K562 (cell line): ENCODE results near the gene PRSS21. TPM values are rescaled to one million over a fixed set of nuclear protein-coding genes. Genes with fewer than 3 reads are reported as not detected.

Experiments
- ATAC-seq: fragments of 200-7000 bp; cut with Tn5 transposase; 3 replicates; pipeline ENCODE4 v1.9.1; 2020; ENCODE audit warnings: moderate library complexity
- BruUV-seq: library from RNA; stranded (reverse); fragments of 400-500 nt; replicated peaks from 2 replicates; lab custom pipeline; 2021; lab: Mats Ljungman, UMichigan
- CTCF ChIA-PET: fragments of 300-600 bp; formaldehyde crosslinking; extraction: SDS; loops from one replicate; lab custom pipeline; 2021; ENCODE audit warnings: low intra/inter-chr PET ratio; lab: Yijun Ruan, JAX
- POLR2A ChIA-PET: fragments of 300-600, 350-650 bp; sonication (Branson Sonifier 250); formaldehyde crosslinking; extraction: SDS; loops from one replicate; lab custom pipeline; 2021; ENCODE audit warnings: antibody characterized with exemption, inconsistent platforms; lab: Yijun Ruan, JAX
- DNase-seq, 4 experiments: peaks; one replicate each; pipeline versions ENCODE4 v3.0.0 to v3.0.0-alpha.2; 2011 to 2018; ENCODE audit warnings: low spot score in 3 of 4, mixed read lengths in 3 of 4; ENCODE audit errors: extremely low read depth in 1 of 4
- FAIRE-seq: peaks from 2 replicates; lab custom pipeline; 2011; peaks lifted over from hg19 to GRCh38; lab: Jason Lieb, UNC
- H2AFZ ChIP-seq: 2 replicates; pipeline ENCODE4 v1.6.0; 2011; ENCODE audit warnings: low read depth, low read length, control low read depth, inconsistent platforms
- H3K27ac ChIP-seq: fragments of 200-600 bp; 3 replicates; pipeline ENCODE4 v1.8.0; 2011; ENCODE audit warnings: low read depth, mild to moderate bottlenecking, control low read depth, inconsistent platforms, low read length, moderate library complexity, mixed read lengths; ENCODE audit errors: extremely low read depth
- H3K27me3 ChIP-seq, 2 experiments: fragments of 300-600 bp in 1 of 2; 2 replicates in 1 of 2; 3 replicates in 1 of 2; pipeline versions ENCODE4 v1.6.0 to v1.8.0; 2011; ENCODE audit warnings: inconsistent platforms in 2 of 2, low read length in 2 of 2, mild to moderate bottlenecking in 1 of 2, mixed read lengths in 1 of 2, moderate library complexity in 1 of 2; ENCODE audit not compliant: control insufficient read depth in 2 of 2, insufficient read depth in 2 of 2
- H3K36me3 ChIP-seq: fragments of 300-600 bp; 3 replicates; pipeline ENCODE4 v1.8.0; 2011; ENCODE audit warnings: mild to moderate bottlenecking, low read length, inconsistent platforms; ENCODE audit not compliant: control insufficient read depth, insufficient read depth
- H3K4me1 ChIP-seq, 2 experiments: fragments of 200-600 bp in 1 of 2; replicated peaks in 1 of 2; 2 replicates in 1 of 2; 3 replicates in 1 of 2; pipeline versions ENCODE4 v1.5.1 to v1.8.0; 2011; ENCODE audit warnings: inconsistent platforms in 2 of 2, low read length in 2 of 2, mild to moderate bottlenecking in 1 of 2, mixed read lengths in 1 of 2, moderate library complexity in 1 of 2; ENCODE audit not compliant: control insufficient read depth in 2 of 2, insufficient read depth in 2 of 2
- H3K4me2 ChIP-seq: 2 replicates; pipeline ENCODE4 v1.6.1; 2011; ENCODE audit warnings: low read length, control low read depth, inconsistent platforms, mixed read lengths; ENCODE audit not compliant: insufficient read depth
- H3K4me3 ChIP-seq: fragments of 200-600 bp; sonication (generic), shearing (Covaris generic); 2 replicates; pipeline ENCODE4 v1.5.1; 2016; ENCODE audit warnings: control low read depth, inconsistent platforms
- H3K79me2 ChIP-seq: fragments of 200-600 bp; 3 replicates; pipeline ENCODE4 v1.8.0; 2011; ENCODE audit warnings: low read length, inconsistent platforms; ENCODE audit not compliant: control insufficient read depth, insufficient read depth
- H3K9ac ChIP-seq, 2 experiments: 2 replicates each; pipeline versions ENCODE4 v1.6.0 to v1.6.1; 2011; ENCODE audit warnings: low read depth in 2 of 2, low read length in 2 of 2, control low read depth in 1 of 2, inconsistent platforms in 1 of 2, mild to moderate bottlenecking in 1 of 2, mixed read lengths in 1 of 2; ENCODE audit not compliant: insufficient read depth in 1 of 2
- H3K9me1 ChIP-seq: one replicate; pipeline ENCODE4 v1.6.0; 2011; ENCODE audit warnings: inconsistent platforms, mild to moderate bottlenecking, low read length, moderate library complexity; ENCODE audit not compliant: control insufficient read depth, insufficient read depth
- H3K9me3 ChIP-seq: replicated peaks from 2 replicates; pipeline ENCODE4 v1.5.1; 2011; ENCODE audit warnings: low read depth, low read length, inconsistent platforms; ENCODE audit not compliant: control insufficient read depth, insufficient read depth
- H4K20me1 ChIP-seq: replicated peaks from 2 replicates; pipeline ENCODE4 v1.6.1; 2011; ENCODE audit warnings: low read length, inconsistent platforms, mixed read lengths; ENCODE audit not compliant: control insufficient read depth, insufficient read depth
- E2F6 ChIP-seq, 2 experiments: IDR thresholded peaks; 2 replicates each; pipeline ENCODE4 v1.6.1; 2011; ENCODE audit warnings: borderline replicate concordance in 1 of 2, control low read depth in 1 of 2, low read depth in 1 of 2, low read length in 1 of 2, mild to moderate bottlenecking in 1 of 2, mixed read lengths in 1 of 2, moderate library complexity in 1 of 2; ENCODE audit not compliant: insufficient read depth in 1 of 2, insufficient read length in 1 of 2, poor library complexity in 1 of 2, severe bottlenecking in 1 of 2; ENCODE audit errors: extremely low read depth in 1 of 2
- ELF4 ChIP-seq: fragments of 450-650 bp; formaldehyde crosslinking; IDR thresholded peaks from 2 replicates; pipeline ENCODE4 v1.4.0; 2022; ENCODE audit warnings: missing genetic modification characterization
- GTF2B ChIP-seq: IDR thresholded peaks from 2 replicates; pipeline ENCODE4 v1.6.1; 2011; ENCODE audit not compliant: insufficient read length; ENCODE audit errors: extremely low read depth
- IRF9 ChIP-seq: fragments of 450-650 bp; IDR thresholded peaks from 2 replicates; pipeline ENCODE4 v1.6.1; 2016; ENCODE audit warnings: missing biosample characterization, missing genetic modification characterization
- MBD2 ChIP-seq: sonication (generic); IDR thresholded peaks from 2 replicates; pipeline ENCODE4 v1.6.1; 2016; ENCODE audit warnings: low read depth, borderline replicate concordance
- MTF1 ChIP-seq: fragments of 250-450 bp; sonication (Bioruptor Pico); IDR thresholded peaks from 2 replicates; pipeline ENCODE4 v1.9.0; 2021; ENCODE audit warnings: moderate library complexity, mild to moderate bottlenecking, inconsistent platforms, borderline replicate concordance
- POLR2A ChIP-seq: fragments of 450-650 bp; conservative IDR thresholded peaks from 2 replicates; pipeline ENCODE4 v1.6.1; 2016
- PTBP1 ChIP-seq: fragments of 200-400 bp; formaldehyde crosslinking; IDR thresholded peaks from 2 replicates; pipeline ENCODE4 v1.6.1; 2017; ENCODE audit warnings: low read depth, low read length
- SMAD1 ChIP-seq: fragments of 150-350 bp; IDR thresholded peaks from 2 replicates; pipeline ENCODE4 v1.6.1; 2014; ENCODE audit warnings: low read length, low read depth; ENCODE audit not compliant: partially characterized antibody
- TFAP4 ChIP-seq: sonication (generic); formaldehyde crosslinking; IDR thresholded peaks from 2 replicates; pipeline ENCODE4 v1.8.0; 2022; ENCODE audit warnings: missing genetic modification reagents, mild to moderate bottlenecking, moderate library complexity, borderline replicate concordance
- WGBS: fragments of 100-300 bp; shearing (Covaris generic); methylation state at CpG from one replicate; pipeline ENCODE4 v1.1.6; 2016; ENCODE audit warnings: low coverage, mixed read lengths; ENCODE audit not compliant: insufficient coverage; ENCODE audit errors: missing lambda C conversion rate; 5-methylcytosine and 5-hydroxymethylcytosine counted together
- in situ Hi-C: fragments of 300-500 bp; cut with MboI; formaldehyde crosslinking; loops from 4 replicates; pipeline ENCODE4 v1.15.0; 2018; ENCODE audit warnings: inconsistent platforms, mixed read lengths
- intact Hi-C: fragments of 100-400 bp; cut with micrococcal nuclease; formaldehyde crosslinking; loops from 2 replicates; pipeline ENCODE4 v1.14.2; 2022
- polyA plus RNA-seq, 8 experiments: library from polyadenylated mRNA; depleted of rRNA in 4 of 8; stranded (reverse) in 5 of 8; unstranded in 3 of 8; fragments of >200 nt; fragmentation: Nextera tagmentation in 2 of 8; fragmentation: Illumina TruSeq in 1 of 8; extraction: Ambion mirVana in 2 of 8; extraction: Trizol in 1 of 8; gene quantifications; 2 replicates each; pipeline versions ENCODE4 v1.2.1 to v1.2.3, GENCODE V29; 2011 to 2014; ENCODE audit warnings: inconsistent platforms in 1 of 8, missing spikeins in 1 of 8
- total RNA-seq, 7 experiments: library from RNA; depleted of rRNA in 6 of 7; stranded (reverse); fragments of >200 nt in 6 of 7; fragmentation: Illumina TruSeq in 2 of 7; extraction: Trizol in 2 of 7; gene quantifications; 2 replicates each; pipeline versions ENCODE4 v1.2.1 to v1.2.3, GENCODE V29; 2011 to 2021; ENCODE audit warnings: low replicate concordance in 1 of 7
- TF ChIP-seq, protein P1 (sequence below): fragments of 150-350 bp; IDR thresholded peaks from 2 replicates; pipeline ENCODE4 v1.6.1; 2014; ENCODE audit warnings: low read depth, mild to moderate bottlenecking, low read length, borderline replicate concordance

PRSS21 gene
- total and polyA plus RNA-seq, 9 of the 15 experiments (the other 6 are each of a cell fraction or from before 2014, with no cell fraction given): 12.1 to 121 (median 61.3) TPM

DNA sequence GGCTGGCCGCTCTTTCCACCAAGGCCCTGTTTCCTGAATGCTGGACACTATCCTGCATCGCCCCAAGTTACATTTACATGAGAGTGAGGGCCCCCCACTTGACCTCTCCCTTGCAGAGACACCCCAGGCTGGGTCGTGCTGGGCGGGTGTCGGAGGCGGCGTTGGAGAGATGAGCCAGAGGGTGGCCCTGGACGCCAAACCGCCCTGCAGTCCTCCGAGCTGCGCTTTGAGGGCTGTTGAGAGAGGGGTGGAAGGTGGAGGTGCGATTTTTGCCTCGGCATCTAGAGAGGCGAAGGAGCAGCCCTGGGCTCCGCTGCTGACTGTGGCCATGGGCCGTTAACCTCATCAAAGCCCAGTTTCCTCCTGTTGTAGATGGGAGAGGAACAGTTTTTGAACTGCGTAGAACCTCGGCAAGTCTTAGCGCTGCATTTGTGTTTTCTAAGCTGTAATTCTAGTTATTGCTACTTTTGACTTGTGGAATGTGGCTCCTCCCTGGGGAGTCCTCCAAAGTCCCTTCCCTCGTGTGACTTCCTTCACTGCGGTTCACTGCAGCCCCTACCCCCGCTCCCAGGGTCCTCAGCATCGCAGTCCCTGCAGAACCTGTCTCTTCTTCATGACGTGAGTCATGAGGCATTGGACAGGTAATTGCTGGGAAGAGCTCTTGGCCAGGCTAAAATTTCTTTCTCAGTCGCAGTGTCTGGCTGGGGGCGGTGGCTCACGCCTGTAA, 39.0 kb upstream of the PRSS21 start (continued):
- no peak for TF ChIP-seq GTF2B
- TF ChIP-seq POLR2A: peak; percentile 53
- no peak for TF ChIP-seq E2F6 (IDR thresholded peaks at IDR 0.05; ENCODE audit: borderline replicate concordance in 1 of 2, extremely low read depth in 1 of 2, insufficient read depth in 1 of 2, insufficient read length in 1 of 2, low read depth in 1 of 2, low read length in 1 of 2, poor library complexity in 1 of 2, severe bottlenecking in 1 of 2)

DNA sequence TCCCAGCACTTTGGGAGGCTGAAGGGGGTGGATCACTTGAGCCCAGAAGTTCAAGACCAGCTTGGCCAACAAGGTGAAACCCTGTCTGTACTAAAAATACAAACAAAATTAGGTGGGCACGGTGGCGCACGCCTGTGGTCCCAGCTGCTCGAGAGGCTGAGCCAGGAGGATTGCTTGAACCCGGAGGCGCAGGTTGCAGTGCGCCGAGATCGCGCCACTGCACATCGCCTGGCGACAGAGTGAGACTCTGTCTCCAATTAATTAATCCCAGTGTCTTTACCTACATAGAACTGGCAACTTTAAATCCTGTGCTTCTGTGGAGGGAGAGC, 38.4 kb upstream of the PRSS21 start:
- DNase-seq: no peak

More for the DNA sequence above, 38.4 kb upstream of the PRSS21 start:
- Histone ChIP-seq H3K9me1 (no peaks in the 10 kb centered on the region), H3K79me2 (peaks cover 37% of the 10 kb centered on the region), H3K9ac (peak overlapping the region; percentile 99 to 100; a peak in 2 of 4 replicates), H2AFZ (no peak overlapping the region), H3K4me1 (peaks cover 10 to 39% of the 10 kb centered on the region in 2 experiments; a peak in 4 of 5 replicates), H3K9me3 (no peaks in the 10 kb centered on the region), H3K4me2 (peak overlapping the region; percentile 93; the same call in 1 of the 2 replicates), H3K36me3 (peaks cover 31% of the 10 kb centered on the region), H3K27ac (no peak overlapping the region), H4K20me1 (no peaks in the 10 kb centered on the region; the same call in 1 of the 2 replicates), H3K27me3 (no peaks in the 10 kb centered on the region), H3K4me3 (peak overlapping the region; percentile 97; the same call in 1 of the 2 replicates)
- no peak for FAIRE-seq
- ATAC-seq: no peak
- intact Hi-C loops (loop anchor here (5.0 kb wide), 1 partner anchor 39 kb away; the partner anchor contains the start of gene PRSS21), in situ Hi-C loops (no loop called here)
- ChIA-PET POLR2A (interaction anchor here (0.5 to 3.9 kb wide), 12 partner anchors 9 to 762 kb away, joined by 3 to 28 read pairs (median 5); no protein-coding TSS in a partner anchor), CTCF (no interaction called here)
- BruUV-seq: no TSS peak
- TF ChIP-seq MBD2: no peak
- TF ChIP-seq, protein P1, sequence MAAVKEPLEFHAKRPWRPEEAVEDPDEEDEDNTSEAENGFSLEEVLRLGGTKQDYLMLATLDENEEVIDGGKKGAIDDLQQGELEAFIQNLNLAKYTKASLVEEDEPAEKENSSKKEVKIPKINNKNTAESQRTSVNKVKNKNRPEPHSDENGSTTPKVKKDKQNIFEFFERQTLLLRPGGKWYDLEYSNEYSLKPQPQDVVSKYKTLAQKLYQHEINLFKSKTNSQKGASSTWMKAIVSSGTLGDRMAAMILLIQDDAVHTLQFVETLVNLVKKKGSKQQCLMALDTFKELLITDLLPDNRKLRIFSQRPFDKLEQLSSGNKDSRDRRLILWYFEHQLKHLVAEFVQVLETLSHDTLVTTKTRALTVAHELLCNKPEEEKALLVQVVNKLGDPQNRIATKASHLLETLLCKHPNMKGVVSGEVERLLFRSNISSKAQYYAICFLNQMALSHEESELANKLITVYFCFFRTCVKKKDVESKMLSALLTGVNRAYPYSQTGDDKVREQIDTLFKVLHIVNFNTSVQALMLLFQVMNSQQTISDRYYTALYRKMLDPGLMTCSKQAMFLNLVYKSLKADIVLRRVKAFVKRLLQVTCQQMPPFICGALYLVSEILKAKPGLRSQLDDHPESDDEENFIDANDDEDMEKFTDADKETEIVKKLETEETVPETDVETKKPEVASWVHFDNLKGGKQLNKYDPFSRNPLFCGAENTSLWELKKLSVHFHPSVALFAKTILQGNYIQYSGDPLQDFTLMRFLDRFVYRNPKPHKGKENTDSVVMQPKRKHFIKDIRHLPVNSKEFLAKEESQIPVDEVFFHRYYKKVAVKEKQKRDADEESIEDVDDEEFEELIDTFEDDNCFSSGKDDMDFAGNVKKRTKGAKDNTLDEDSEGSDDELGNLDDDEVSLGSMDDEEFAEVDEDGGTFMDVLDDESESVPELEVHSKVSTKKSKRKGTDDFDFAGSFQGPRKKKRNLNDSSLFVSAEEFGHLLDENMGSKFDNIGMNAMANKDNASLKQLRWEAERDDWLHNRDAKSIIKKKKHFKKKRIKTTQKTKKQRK: no peak
- TF ChIP-seq ELF4 (CRISPR knock-in tag): no peak
- 0 out of 2 replicates have a peak, but pooled peaks have one; percentile 2 for TF ChIP-seq TFAP4 (CRISPR knock-in tag)
- no peak for TF ChIP-seq IRF9 (tag)
- TF ChIP-seq SMAD1: no peak
- no peak for TF ChIP-seq PTBP1
- TF ChIP-seq MTF1 (CRISPR knock-in tag): no peak
- 94% methylated on average over 12 of the region's 12 CpGs for WGBS
